HG02642 (cell line): Measurements from ENCODE around the gene LSM4.
"Not testable (repeated sequence)": the region's sequence is repeated elsewhere in the genome, so short reads cannot be mapped to it uniquely, and the experiment has no call there.

Experiments
- ATAC-seq: cut with Tn5 transposase; IDR thresholded peaks from one replicate; pipeline ENCODE4 v1.9.1; 2021; ENCODE audit warnings: mild to moderate bottlenecking; ENCODE audit not compliant: unreplicated experiment, poor library complexity

LSM4 gene

GRCh38 chr19:18322759-18323460 lies at the start of gene LSM4:
TSS of gene LSM4 (minus strand) at chr19:18323076. CDS start at chr19:18323020, 56 bp downstream.
- ATAC-seq, result peak; percentile 96

GRCh38 chr19:18368504-18369222 lies 45.8 kb upstream of the LSM4 start:
- ATAC-seq, result no peak

GRCh38 chr19:18366021-18366435 lies 43.2 kb upstream of the LSM4 start:
- no peak for ATAC-seq

GRCh38 chr19:18364826-18365528 lies 42.1 kb upstream of the LSM4 start:
- no peak for ATAC-seq

GRCh38 chr19:18364277-18364825 lies 41.5 kb upstream of the LSM4 start:
- ATAC-seq, result not testable (repeated sequence)

- no peak for ATAC-seq
Measured at GRCh38 chr19:18363787-18364186, 40.9 kb upstream of the LSM4 start.

GRCh38 chr19:18362934-18363542 lies 40.2 kb upstream of the LSM4 start:
- no peak for ATAC-seq

GRCh38 chr19:18361646-18362045 lies 38.8 kb upstream of the LSM4 start:
- no peak for ATAC-seq

- no peak for ATAC-seq
Measured at GRCh38 chr19:18357041-18357440, 34.2 kb upstream of the LSM4 start.

- ATAC-seq, result not testable (repeated sequence)
Measured at GRCh38 chr19:18354743-18355142, 31.9 kb upstream of the LSM4 start.

- ATAC-seq, result no peak
Measured at GRCh38 chr19:18353378-18354005, 30.6 kb upstream of the LSM4 start.

GRCh38 chr19:18351544-18351943 lies 28.7 kb upstream of the LSM4 start:
- ATAC-seq, result no peak

- ATAC-seq, result no peak
Measured at GRCh38 chr19:18350490-18350889, 27.6 kb upstream of the LSM4 start.

- no peak for ATAC-seq
Measured at GRCh38 chr19:18349524-18350128, 26.8 kb upstream of the LSM4 start.

GRCh38 chr19:18348818-18349339 lies 26.0 kb upstream of the LSM4 start:
- not testable (repeated sequence) for ATAC-seq

GRCh38 chr19:18348171-18348570 lies 25.3 kb upstream of the LSM4 start:
- ATAC-seq, result no peak

- ATAC-seq, result no peak
Measured at GRCh38 chr19:18346091-18346490, 23.2 kb upstream of the LSM4 start.

- ATAC-seq, result no peak
Measured at GRCh38 chr19:18345296-18345695, 22.4 kb upstream of the LSM4 start.

GRCh38 chr19:18344582-18344950 lies 21.7 kb upstream of the LSM4 start:
- ATAC-seq, result no peak
